Endothelial cell of umbilical vein (primary cell): ENCODE measurements around the gene CBLB. TPM values are rescaled to one million over a fixed set of nuclear protein-coding genes. Genes with fewer than 3 reads are reported as not detected.

Experiments used
- BruUV-seq: library from RNA; stranded (reverse); fragments of 400-500 nt; replicated peaks from 2 replicates; lab custom pipeline; 2021; lab: Mats Ljungman, UMichigan
- CTCF ChIA-PET: fragments of 300-600, 350-600 bp; sonication (Branson Sonifier 250); formaldehyde crosslinking; loops from one replicate; lab custom pipeline; 2021; ENCODE audit warnings: antibody characterized with exemption, inconsistent platforms; lab: Charles Lee
- POLR2A ChIA-PET: fragments of 300-600, 350-600 bp; sonication (Branson Sonifier 250); formaldehyde crosslinking; loops from one replicate; lab custom pipeline; 2021; ENCODE audit warnings: antibody characterized with exemption, inconsistent platforms; lab: Charles Lee
- DNase-seq: peaks from one replicate; pipeline ENCODE4 v3.0.0-alpha.2; 2011; ENCODE audit warnings: low read depth, low spot score
- FAIRE-seq: peaks from 2 replicates; lab custom pipeline; 2011; peaks lifted over from hg19 to GRCh38; lab: Jason Lieb, UNC
- H2AFZ ChIP-seq: 2 replicates; pipeline ENCODE4 v1.6.0; 2012; ENCODE audit warnings: low read depth, low read length, control low read depth, inconsistent platforms
- H3K27ac ChIP-seq: 2 replicates; pipeline ENCODE4 v1.5.1; 2011; ENCODE audit warnings: low read depth, mild to moderate bottlenecking, control low read depth, low read length, moderate library complexity; ENCODE audit not compliant: insufficient read depth
- H3K27me3 ChIP-seq, 2 experiments: 2 replicates each; pipeline versions ENCODE4 v1.6.0 to v1.6.1; 2011; ENCODE audit warnings: low read length in 2 of 2, mixed read lengths in 1 of 2; ENCODE audit not compliant: control insufficient read depth in 2 of 2, insufficient read depth in 2 of 2
- H3K36me3 ChIP-seq, 2 experiments: 2 replicates in 1 of 2; 3 replicates in 1 of 2; pipeline ENCODE4 v1.5.1; 2011; ENCODE audit warnings: low read length in 2 of 2, mild to moderate bottlenecking in 1 of 2, moderate library complexity in 1 of 2; ENCODE audit not compliant: control insufficient read depth in 2 of 2, insufficient read depth in 2 of 2; ENCODE audit errors: extremely low read depth in 1 of 2
- H3K4me1 ChIP-seq: 3 replicates; pipeline ENCODE4 v1.5.1; 2011; ENCODE audit warnings: mild to moderate bottlenecking, low read length; ENCODE audit not compliant: control insufficient read depth, insufficient read depth; ENCODE audit errors: extremely low read depth
- H3K4me2 ChIP-seq: 2 replicates; pipeline ENCODE4 v1.6.1; 2011; ENCODE audit warnings: low read length, control low read depth, mixed read lengths; ENCODE audit not compliant: insufficient read depth
- H3K4me3 ChIP-seq, 3 experiments: fragments of 200-600 bp in 1 of 3; sonication (generic), shearing (Covaris generic) in 1 of 3; replicated peaks in 1 of 3; 2 replicates each; pipeline ENCODE4 v1.5.1; 2011 to 2016; ENCODE audit warnings: control low read depth in 3 of 3, low read length in 3 of 3, mild to moderate bottlenecking in 2 of 3, inconsistent platforms in 1 of 3, low read depth in 1 of 3, moderate library complexity in 1 of 3; ENCODE audit not compliant: insufficient read depth in 1 of 3
- H3K79me2 ChIP-seq: 2 replicates; pipeline ENCODE4 v1.6.0; 2012; ENCODE audit warnings: low read length, inconsistent platforms; ENCODE audit not compliant: control insufficient read depth, insufficient read depth
- H3K9ac ChIP-seq: replicated peaks from 2 replicates; pipeline ENCODE3; 2011; ENCODE audit warnings: low read length, control low read depth; ENCODE audit not compliant: insufficient read depth; ENCODE audit errors: extremely low read depth
- H3K9me1 ChIP-seq: replicated peaks from 3 replicates; pipeline ENCODE4 v1.6.0; 2011; ENCODE audit warnings: mild to moderate bottlenecking, low read length; ENCODE audit not compliant: control insufficient read depth, insufficient read depth; ENCODE audit errors: extremely low read depth
- H3K9me3 ChIP-seq: replicated peaks from 2 replicates; pipeline ENCODE4 v1.5.1; 2012; ENCODE audit warnings: low read length, inconsistent platforms; ENCODE audit not compliant: control insufficient read depth, insufficient read depth
- H4K20me1 ChIP-seq: replicated peaks from 2 replicates; pipeline ENCODE3; 2011; ENCODE audit warnings: mild to moderate bottlenecking, low read length; ENCODE audit not compliant: control insufficient read depth, insufficient read depth; ENCODE audit errors: extremely low read depth
- EZH2 ChIP-seq: IDR thresholded peaks from 2 replicates; pipeline ENCODE4 v1.6.1; 2012; ENCODE audit warnings: borderline replicate concordance, low read depth, mild to moderate bottlenecking, moderate library complexity, low read length, inconsistent platforms; ENCODE audit not compliant: severe bottlenecking
- FOS ChIP-seq: IDR thresholded peaks from 2 replicates; pipeline ENCODE4 v1.6.1; 2011; ENCODE audit warnings: mild to moderate bottlenecking, low read length, moderate library complexity, borderline replicate concordance; ENCODE audit not compliant: insufficient read depth
- GATA2 ChIP-seq: IDR thresholded peaks from 2 replicates; pipeline ENCODE4 v1.7.0; 2011; ENCODE audit warnings: low read depth, mild to moderate bottlenecking, moderate library complexity, mixed read lengths, low read length; ENCODE audit not compliant: insufficient read length, insufficient read depth
- JUN ChIP-seq: IDR thresholded peaks from 2 replicates; pipeline ENCODE4 v1.6.1; 2011; ENCODE audit warnings: borderline replicate concordance, low read depth; ENCODE audit not compliant: insufficient read length, insufficient read depth
- MYC ChIP-seq: IDR thresholded peaks from one replicate; pipeline ENCODE4 v1.6.1; 2011; ENCODE audit warnings: mild to moderate bottlenecking, low read depth, low read length
- POLR2A ChIP-seq: IDR thresholded peaks from 2 replicates; pipeline ENCODE4 v1.6.1; 2012; ENCODE audit warnings: low read depth, mild to moderate bottlenecking, control low read depth, low read length
- POLR2AphosphoS5 ChIP-seq: IDR thresholded peaks from 2 replicates; pipeline ENCODE4 v1.6.1; 2012; ENCODE audit warnings: low read depth, mild to moderate bottlenecking, control low read depth, low read length, moderate library complexity; ENCODE audit not compliant: insufficient read depth
- dilution Hi-C: fragments of 300-500 bp; cut with MboI; formaldehyde crosslinking; loops from one replicate; pipeline ENCODE4 v1.15.0; 2019; ENCODE audit warnings: low sequenced_read_pairs; ENCODE audit not compliant: extremely low pct_ligation_motif_present
- intact Hi-C: fragments of 100-400 bp; cut with micrococcal nuclease; formaldehyde crosslinking; loops from one replicate; pipeline ENCODE4 v1.10.0; 2022
- polyA plus RNA-seq, 4 experiments: library from polyadenylated mRNA; depleted of rRNA in 3 of 4; stranded (reverse) in 3 of 4; unstranded in 1 of 4; fragments of >200 nt; gene quantifications; 2 replicates each; pipeline versions ENCODE4 v1.2.1 to v1.2.3, GENCODE V29; 2011 to 2012; ENCODE audit warnings: missing spikeins in 1 of 4
- total RNA-seq: library from RNA; stranded (reverse); gene quantifications from 2 replicates; pipeline ENCODE4 v1.2.3, GENCODE V29; 2021
- TF ChIP-seq, protein P1 (sequence below): IDR thresholded peaks from 2 replicates; pipeline ENCODE4 v1.6.1; 2011; ENCODE audit not compliant: insufficient read depth, insufficient read length
- TF ChIP-seq, protein P2 (sequence below), 2 donors: IDR thresholded peaks; 1 replicate in 1 of 2; 2 replicates in 1 of 2; pipeline ENCODE4 v1.5.1; 2011; ENCODE audit warnings: low read length in 2 of 2, mild to moderate bottlenecking in 2 of 2, moderate library complexity in 2 of 2, control low read depth in 1 of 2, inconsistent platforms in 1 of 2, low read depth in 1 of 2; ENCODE audit not compliant: insufficient read depth in 1 of 2; ENCODE audit errors: extremely low read depth in 1 of 2

Gene CBLB
- total and polyA plus RNA-seq, 2 donors (not counting 3 experiments of a cell fraction or from before 2014, with no cell fraction given) = 17.8 to 39.6 TPM

DNA sequence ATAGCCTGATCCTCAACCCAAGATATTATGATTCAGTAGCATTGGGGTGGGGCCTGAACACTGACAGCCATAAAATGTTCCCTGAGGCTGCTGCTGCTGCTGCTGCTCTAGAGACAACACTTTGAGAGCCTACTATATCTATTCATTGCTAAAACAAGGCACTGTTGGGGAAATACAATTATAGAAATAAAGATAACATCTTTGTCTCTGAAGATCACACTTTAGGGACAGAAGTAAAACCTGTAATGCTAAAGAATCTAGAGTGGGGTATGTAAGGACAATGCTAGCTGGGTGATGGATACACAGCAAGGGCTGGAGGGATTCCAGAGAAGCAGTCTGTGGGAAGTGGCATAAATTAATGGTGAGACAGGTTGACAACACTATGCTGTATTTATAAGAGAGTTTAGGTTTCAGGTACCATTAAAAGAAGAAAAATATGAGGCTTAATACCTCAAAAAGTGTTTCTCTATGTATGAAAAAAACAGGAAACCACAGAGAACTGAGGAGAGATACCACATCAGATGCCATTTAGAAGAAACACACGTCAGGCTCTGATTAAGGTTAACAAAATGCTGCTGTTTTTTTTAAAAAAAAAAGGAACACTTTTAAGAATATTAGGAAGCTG, 115.9 kb downstream of the CBLB start:
- Histone ChIP-seq H3K9ac (no peak overlapping the region), H4K20me1 (no peaks in the 10 kb centered on the region), H3K79me2 (no peaks in the 10 kb centered on the region), H3K9me1 (no peaks in the 10 kb centered on the region), H3K4me2 (no peak overlapping the region), H3K9me3 (no peaks in the 10 kb centered on the region), H3K27ac (no peak overlapping the region), H3K4me1 (peaks cover 6% of the 10 kb centered on the region), H3K36me3 (peaks cover 0 to 2% of the 10 kb centered on the region in 2 experiments), H3K4me3 (no peak overlapping the region), H2AFZ (no peak overlapping the region), H3K27me3 (no peaks in the 10 kb centered on the region)
- FAIRE-seq (no peak), DNase-seq (no peak)
- no TSS peak for BruUV-seq
- ChIA-PET POLR2A (no interaction called here), CTCF (no interaction called here)
- intact Hi-C loops = loop anchor here (10.0 kb wide), 1 partner anchor 852 kb away; no protein-coding TSS in a partner anchor
- dilution Hi-C loops = no loop called here
- TF ChIP-seq EZH2 (no peak), POLR2A (no peak), MYC (no peak), GATA2 (no peak), POLR2AphosphoS5 (no peak), JUN (no peak), FOS (no peak)
- TF ChIP-seq, protein P1, sequence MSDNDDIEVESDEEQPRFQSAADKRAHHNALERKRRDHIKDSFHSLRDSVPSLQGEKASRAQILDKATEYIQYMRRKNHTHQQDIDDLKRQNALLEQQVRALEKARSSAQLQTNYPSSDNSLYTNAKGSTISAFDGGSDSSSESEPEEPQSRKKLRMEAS = no peak
- TF ChIP-seq, protein P2, sequence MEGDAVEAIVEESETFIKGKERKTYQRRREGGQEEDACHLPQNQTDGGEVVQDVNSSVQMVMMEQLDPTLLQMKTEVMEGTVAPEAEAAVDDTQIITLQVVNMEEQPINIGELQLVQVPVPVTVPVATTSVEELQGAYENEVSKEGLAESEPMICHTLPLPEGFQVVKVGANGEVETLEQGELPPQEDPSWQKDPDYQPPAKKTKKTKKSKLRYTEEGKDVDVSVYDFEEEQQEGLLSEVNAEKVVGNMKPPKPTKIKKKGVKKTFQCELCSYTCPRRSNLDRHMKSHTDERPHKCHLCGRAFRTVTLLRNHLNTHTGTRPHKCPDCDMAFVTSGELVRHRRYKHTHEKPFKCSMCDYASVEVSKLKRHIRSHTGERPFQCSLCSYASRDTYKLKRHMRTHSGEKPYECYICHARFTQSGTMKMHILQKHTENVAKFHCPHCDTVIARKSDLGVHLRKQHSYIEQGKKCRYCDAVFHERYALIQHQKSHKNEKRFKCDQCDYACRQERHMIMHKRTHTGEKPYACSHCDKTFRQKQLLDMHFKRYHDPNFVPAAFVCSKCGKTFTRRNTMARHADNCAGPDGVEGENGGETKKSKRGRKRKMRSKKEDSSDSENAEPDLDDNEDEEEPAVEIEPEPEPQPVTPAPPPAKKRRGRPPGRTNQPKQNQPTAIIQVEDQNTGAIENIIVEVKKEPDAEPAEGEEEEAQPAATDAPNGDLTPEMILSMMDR (IDR thresholded peaks at IDR 0.05; ENCODE audit: extremely low read depth in 1 of 2, insufficient read depth in 1 of 2, low read depth in 1 of 2, low read length in 2 of 2) = no peak
